Stimulated activated CD4-positive, alpha-beta T cell treated with anti-CD3 and anti-CD28 coated beads, Interleukin-15, amount 100 ng/mL, for 24 hours (primary cell): Measurements from ENCODE around the gene EFNA3.

Experiments
- DNase-seq: peaks from one replicate; pipeline ENCODE4 v3.0.0-alpha.2; 2020

EFNA3 gene

GRCh38 chr1:155068599-155068998 lies 10.0 kb upstream of the EFNA3 start:
- no peak for DNase-seq

- no peak for DNase-seq
Measured at GRCh38 chr1:155069551-155070157, 9.0 kb upstream of the EFNA3 start.

GRCh38 chr1:155070158-155070621 lies 8.4 kb upstream of the EFNA3 start:
- DNase-seq: no peak

GRCh38 chr1:155070721-155071569 lies 7.7 kb upstream of the EFNA3 start:
- peak; percentile 87 for DNase-seq

GRCh38 chr1:155071701-155072100 lies 6.9 kb upstream of the EFNA3 start:
- DNase-seq: no peak

GRCh38 chr1:155072531-155073289 lies 5.9 kb upstream of the EFNA3 start:
- no peak for DNase-seq

GRCh38 chr1:155073377-155074242 lies 5.0 kb upstream of the EFNA3 start:
- no peak for DNase-seq

- DNase-seq: no peak
Measured at GRCh38 chr1:155075535-155075934, 3.1 kb upstream of the EFNA3 start.

- DNase-seq: no peak
Measured at GRCh38 chr1:155076371-155076770, 2.3 kb upstream of the EFNA3 start.

- no peak for DNase-seq
Measured at GRCh38 chr1:155077346-155077745, 1.3 kb upstream of the EFNA3 start.

- no peak for DNase-seq
Measured at GRCh38 chr1:155077758-155078445, 735 bp upstream of the EFNA3 start.

- no peak for DNase-seq
Measured at GRCh38 chr1:155079210-155079486, 511 bp downstream of the EFNA3 start.

- DNase-seq: peak; percentile 36
Measured at GRCh38 chr1:155079487-155080311, 1.1 kb downstream of the EFNA3 start.

- peak; percentile 57 for DNase-seq
Measured at GRCh38 chr1:155080312-155081228, 1.9 kb downstream of the EFNA3 start.

GRCh38 chr1:155081472-155082300 lies 3.0 kb downstream of the EFNA3 start:
- peak; percentile 50 for DNase-seq

- peak; percentile 55 for DNase-seq
Measured at GRCh38 chr1:155082301-155083051, 3.8 kb downstream of the EFNA3 start.

- no peak for DNase-seq
Measured at GRCh38 chr1:155083052-155083541, 4.5 kb downstream of the EFNA3 start.
